Measurements from ENCODE around the gene TMEM63B. TPM values are rescaled to one million over a fixed set of nuclear protein-coding genes. Genes with fewer than 3 reads are reported as not detected.

TMEM63B gene
- polyA plus RNA-seq, 3 donors: 1.3 to 25.7 (median 1.9) TPM

DNA sequence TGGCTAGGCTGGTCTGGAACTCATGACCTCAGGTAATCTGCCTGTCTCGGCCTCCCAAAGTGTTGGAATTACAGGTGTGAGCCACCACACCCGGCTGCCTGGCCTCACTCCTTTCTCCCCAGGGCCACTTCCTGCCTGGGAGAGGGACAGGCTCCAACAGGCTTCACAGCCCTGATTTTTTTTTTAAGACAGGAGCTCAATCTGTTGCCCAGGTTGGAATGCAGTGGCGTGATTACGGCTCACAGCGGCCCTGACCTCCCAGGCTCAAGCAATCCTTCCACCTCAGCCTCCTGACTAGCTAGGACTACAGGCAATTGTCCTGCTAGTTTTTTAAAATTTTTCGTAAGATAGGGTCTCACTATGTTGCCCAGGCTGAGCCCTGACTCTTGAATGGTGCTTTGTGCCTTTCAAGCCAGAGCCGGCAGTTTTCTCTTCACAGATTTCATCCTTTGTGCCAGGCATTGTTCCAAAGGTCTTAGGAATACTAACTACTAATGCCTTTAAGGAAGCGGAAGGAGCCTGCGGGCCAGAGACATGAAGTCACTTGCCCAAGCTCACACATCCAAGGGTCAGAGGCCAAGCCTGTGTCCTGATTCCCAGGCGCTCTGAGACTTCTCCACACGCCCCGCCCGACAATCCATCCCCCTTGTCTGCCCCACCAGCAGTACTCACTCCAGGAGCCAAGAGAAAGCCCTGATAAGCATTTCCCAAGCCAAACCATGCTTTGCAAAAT is 50.5 kb downstream of the TMEM63B start:
- Mint-ChIP-seq H3K4me3 (no peak overlapping the region), H3K27me3 (ENCODE audit: low read depth in 3 of 3) (peaks cover 6 to 11% (median 6%) of the 10 kb centered on the region in 3 donors), H3K4me1 (peaks cover 15% of the 10 kb centered on the region), H3K27ac (no peak overlapping the region), H3K9me3 (peaks cover 0 to 2% (median 0%) of the 10 kb centered on the region in 7 donors), H3K36me3 (no peaks in the 10 kb centered on the region)
- 97% methylated on average over 11 of the region's 13 CpGs for WGBS (ENCODE audit: insufficient coverage)
- Histone ChIP-seq H4K20me1 (ENCODE audit: insufficient read depth, low read length) (no peaks in the 10 kb centered on the region), H3K4me2 (replicated peaks; ENCODE audit: extremely low read depth, low read length, poor library complexity, severe bottlenecking) (no peak overlapping the region), H3K79me2 (ENCODE audit: insufficient read depth, low read length) (no peaks in the 10 kb centered on the region), H3K36me3 (replicated peaks in 1 of 2; ENCODE audit: control insufficient read depth in 1 of 2, insufficient read depth in 2 of 2, low read length in 2 of 2) (no peaks in the 10 kb centered on the region), H3K4me3 (replicated peaks in 1 of 3; ENCODE audit: low read depth in 2 of 3, low read length in 3 of 3) (no peak overlapping the region), H3K9ac (ENCODE audit: insufficient read depth, low read length, poor library complexity, severe bottlenecking) (no peak overlapping the region), H2AFZ (ENCODE audit: insufficient read depth, low read depth, low read length, poor library complexity, severe bottlenecking) (no peak overlapping the region), H3K9me3 (replicated peaks in 1 of 2; ENCODE audit: control insufficient read depth in 1 of 2, insufficient read depth in 1 of 2, low read length in 2 of 2) (no peaks in the 10 kb centered on the region), H3K27me3 (ENCODE audit: control insufficient read depth in 2 of 2, insufficient read depth in 2 of 2, low read length in 2 of 2) (no peaks in the 10 kb centered on the region), H3K4me1 (ENCODE audit: control insufficient read depth in 1 of 2, insufficient read depth in 2 of 2, low read length in 2 of 2) (peaks cover 11 to 13% of the 10 kb centered on the region in 2 donors), H3K27ac (ENCODE audit: low read depth in 1 of 2, low read length in 2 of 2) (no peak overlapping the region)
- no peak for TF ChIP-seq CTCF (IDR thresholded peaks at IDR 0.05)
- intact Hi-C loops (cut with micrococcal nuclease): no loop called here
- no peak for DNase-seq

GRCh38 chr6:44178424-44179071 is 51.2 kb downstream of the TMEM63B start:
- no peak overlapping the region for H3K4me3 Mint-ChIP-seq
- Histone ChIP-seq H3K4me1 (ENCODE audit: control insufficient read depth in 1 of 2, insufficient read depth in 2 of 2, low read length in 2 of 2) (peaks cover 11 to 13% of the 10 kb centered on the region in 2 donors), H3K36me3 (replicated peaks in 1 of 2; ENCODE audit: control insufficient read depth in 1 of 2, insufficient read depth in 2 of 2, low read length in 2 of 2) (no peaks in the 10 kb centered on the region), H3K27ac (ENCODE audit: low read depth in 1 of 2, low read length in 2 of 2) (no peak overlapping the region), H3K27me3 (ENCODE audit: control insufficient read depth in 2 of 2, insufficient read depth in 2 of 2, low read length in 2 of 2) (no peaks in the 10 kb centered on the region), H3K79me2 (ENCODE audit: insufficient read depth, low read length) (no peaks in the 10 kb centered on the region), H3K4me2 (replicated peaks; ENCODE audit: extremely low read depth, low read length, poor library complexity, severe bottlenecking) (no peak overlapping the region), H4K20me1 (ENCODE audit: insufficient read depth, low read length) (no peaks in the 10 kb centered on the region), H2AFZ (ENCODE audit: insufficient read depth, low read depth, low read length, poor library complexity, severe bottlenecking) (no peak overlapping the region), H3K9ac (ENCODE audit: insufficient read depth, low read length, poor library complexity, severe bottlenecking) (no peak overlapping the region), H3K4me3 (replicated peaks in 1 of 3; ENCODE audit: low read depth in 2 of 3, low read length in 3 of 3) (no peak overlapping the region), H3K9me3 (replicated peaks in 1 of 2; ENCODE audit: control insufficient read depth in 1 of 2, insufficient read depth in 1 of 2, low read length in 2 of 2) (no peaks in the 10 kb centered on the region)
- WGBS (ENCODE audit: insufficient coverage): 97% methylated on average over 8 of the region's 9 CpGs
- no peak for DNase-seq
- H3K27me3 Mint-ChIP-seq (ENCODE audit: low read depth in 3 of 3): peaks cover 6 to 9% (median 6%) of the 10 kb centered on the region in 3 donors
- TF ChIP-seq CTCF (IDR thresholded peaks at IDR 0.05): no peak
- no peak overlapping the region for H3K27ac Mint-ChIP-seq
- H3K9me3 Mint-ChIP-seq: peaks cover 0 to 2% (median 0%) of the 10 kb centered on the region in 7 donors
- intact Hi-C loops (cut with micrococcal nuclease): no loop called here
- H3K36me3 Mint-ChIP-seq: no peaks in the 10 kb centered on the region
- peaks cover 14% of the 10 kb centered on the region for H3K4me1 Mint-ChIP-seq
